MM.1S (cell line): ENCODE data around the gene NRGN.

Experiments
- DNase-seq: peaks from one replicate; pipeline ENCODE4 v3.0.0-alpha.2; 2015
- H2AFZ ChIP-seq: fragments of 300-600 bp; sonication (generic); 2 replicates; pipeline ENCODE4 v1.6.0; 2016; ENCODE audit warnings: antibody characterized with exemption, low read length
- H3F3A ChIP-seq: fragments of 300-600 bp; sonication (generic); 2 replicates; pipeline ENCODE4 v1.6.1; 2016; ENCODE audit warnings: mild to moderate bottlenecking, antibody characterized with exemption, low read length, moderate library complexity, mixed read lengths; ENCODE audit not compliant: insufficient read depth
- H3K27ac ChIP-seq: fragments of 300-600 bp; sonication (generic); 2 replicates; pipeline ENCODE4 v1.5.1; 2016; ENCODE audit warnings: mild to moderate bottlenecking, low read length
- H3K27me3 ChIP-seq: fragments of 300-600 bp; sonication (generic); replicated peaks from 2 replicates; pipeline ENCODE4 v1.6.0; 2016; ENCODE audit warnings: low read length; ENCODE audit not compliant: insufficient read depth
- H3K36me3 ChIP-seq: fragments of 300-600 bp; sonication (generic); replicated peaks from 2 replicates; pipeline ENCODE4 v1.6.1; 2016; ENCODE audit warnings: mild to moderate bottlenecking, low read length, mixed read lengths; ENCODE audit not compliant: insufficient read depth
- H3K4me1 ChIP-seq: fragments of 300-600 bp; sonication (generic); 2 replicates; pipeline ENCODE4 v1.6.1; 2016; ENCODE audit warnings: low read length, mixed read lengths
- H3K4me2 ChIP-seq: fragments of 300-600 bp; sonication (generic); 2 replicates; pipeline ENCODE4 v1.6.0; 2016; ENCODE audit warnings: low read depth, low read length
- H3K4me3 ChIP-seq: fragments of 300-600 bp; sonication (generic); 2 replicates; pipeline ENCODE4 v1.5.1; 2016; ENCODE audit warnings: low read length, mixed read lengths
- H3K79me2 ChIP-seq: fragments of 300-600 bp; sonication (generic); 2 replicates; pipeline ENCODE4 v1.6.1; 2016; ENCODE audit warnings: mixed run types, low read length, mixed read lengths
- H3K9ac ChIP-seq: fragments of 300-600 bp; sonication (generic); 2 replicates; pipeline ENCODE4 v1.6.1; 2016; ENCODE audit warnings: low read length, mixed read lengths
- H3K9me2 ChIP-seq: fragments of 300-600 bp; sonication (generic); replicated peaks from 2 replicates; pipeline ENCODE4 v1.6.1; 2016; ENCODE audit warnings: mild to moderate bottlenecking, low read length, mixed read lengths; ENCODE audit not compliant: insufficient read depth
- H3K9me3 ChIP-seq: fragments of 300-600 bp; sonication (generic); replicated peaks from 2 replicates; pipeline ENCODE4 v1.6.1; 2016; ENCODE audit warnings: mild to moderate bottlenecking, low read length, mixed read lengths; ENCODE audit not compliant: insufficient read depth
- H4K20me1 ChIP-seq: fragments of 300-600 bp; sonication (generic); 2 replicates; pipeline ENCODE4 v1.6.1; 2016; ENCODE audit warnings: mild to moderate bottlenecking, low read length, moderate library complexity, mixed read lengths; ENCODE audit not compliant: insufficient read depth
- CTCF ChIP-seq: fragments of 300-600 bp; sonication (generic); IDR thresholded peaks from 2 replicates; pipeline ENCODE4 v1.5.1; 2016; ENCODE audit warnings: antibody characterized with exemption, low read length, mixed read lengths
- EZH2 ChIP-seq: fragments of 300-600 bp; sonication (generic); optimal IDR thresholded peaks from 2 replicates; pipeline ENCODE3; 2017; ENCODE audit warnings: low read depth, mild to moderate bottlenecking, antibody characterized with exemption, low read length, mixed read lengths
- EZH2phosphoT487 ChIP-seq: fragments of 300-600 bp; sonication (generic); IDR thresholded peaks from 2 replicates; pipeline ENCODE4 v1.6.1; 2018; ENCODE audit warnings: antibody characterized with exemption, low read length

NRGN gene

GRCh38 chr11:124724979-124725718 lies 14.6 kb upstream of the NRGN start:
- Histone ChIP-seq H3K4me1 (no peaks in the 10 kb centered on the region), H3F3A (no peaks in the 10 kb centered on the region), H3K79me2 (no peaks in the 10 kb centered on the region), H3K27ac (no peak overlapping the region), H2AFZ (no peak overlapping the region), H3K36me3 (no peaks in the 10 kb centered on the region), H3K9ac (no peak overlapping the region), H3K9me2 (no peaks in the 10 kb centered on the region), H3K4me3 (no peak overlapping the region), H3K9me3 (no peaks in the 10 kb centered on the region), H3K4me2 (no peak overlapping the region), H4K20me1 (no peaks in the 10 kb centered on the region), H3K27me3 (no peaks in the 10 kb centered on the region)
- no peak for DNase-seq
- TF ChIP-seq CTCF = no peak
- TF ChIP-seq EZH2 = no peak
- no peak for TF ChIP-seq EZH2phosphoT487

- TF ChIP-seq EZH2phosphoT487 (no peak), EZH2 (no peak), CTCF (no peak)
- no peak overlapping the region for H3K4me2 ChIP-seq
- H2AFZ ChIP-seq = no peak overlapping the region
- no peaks in the 10 kb centered on the region for H3K79me2 ChIP-seq
- H3F3A ChIP-seq = no peaks in the 10 kb centered on the region
- H3K9ac ChIP-seq = no peak overlapping the region
- no peak overlapping the region for H3K4me3 ChIP-seq
- no peaks in the 10 kb centered on the region for H3K9me3 ChIP-seq
- no peaks in the 10 kb centered on the region for H3K36me3 ChIP-seq
- no peak overlapping the region for H3K27ac ChIP-seq
- H4K20me1 ChIP-seq = no peaks in the 10 kb centered on the region
- no peaks in the 10 kb centered on the region for H3K4me1 ChIP-seq
- no peaks in the 10 kb centered on the region for H3K27me3 ChIP-seq
- H3K9me2 ChIP-seq = no peaks in the 10 kb centered on the region
- DNase-seq = no peak
These were observed 14.0 kb upstream of the NRGN start for GRCh38 chr11:124725719-124726105.

- H3K9me3 ChIP-seq = no peaks in the 10 kb centered on the region
- H3K79me2 ChIP-seq = no peaks in the 10 kb centered on the region
- no peaks in the 10 kb centered on the region for H3K36me3 ChIP-seq
- no peak overlapping the region for H3K9ac ChIP-seq
- TF ChIP-seq EZH2 (no peak), CTCF (no peak), EZH2phosphoT487 (no peak)
- H3K27ac ChIP-seq = no peak overlapping the region
- no peak overlapping the region for H3K4me2 ChIP-seq
- no peaks in the 10 kb centered on the region for H3K27me3 ChIP-seq
- no peaks in the 10 kb centered on the region for H4K20me1 ChIP-seq
- no peaks in the 10 kb centered on the region for H3K9me2 ChIP-seq
- DNase-seq = no peak
- no peaks in the 10 kb centered on the region for H3F3A ChIP-seq
- H2AFZ ChIP-seq = no peak overlapping the region
- H3K4me3 ChIP-seq = no peak overlapping the region
- no peaks in the 10 kb centered on the region for H3K4me1 ChIP-seq
These were observed 12.3 kb upstream of the NRGN start for GRCh38 chr11:124727474-124727873.
